DND-41 (cell line): ENCODE measurements around the gene CTAGE15.
"Not testable (repeated sequence)": the region's sequence is repeated elsewhere in the genome, so short reads cannot be mapped to it uniquely, and the experiment has no call there.

Experiments used
- CTCF ChIP-seq: IDR thresholded peaks from 2 replicates; pipeline ENCODE4 v1.5.1; 2012; ENCODE audit warnings: borderline replicate concordance, low read length, moderate library complexity, mild to moderate bottlenecking; ENCODE audit not compliant: poor library complexity, severe bottlenecking; ENCODE audit errors: extremely low read depth
- EZH2 ChIP-seq: IDR thresholded peaks from 3 replicates; pipeline ENCODE4 v1.6.1; 2012; ENCODE audit warnings: borderline replicate concordance, low read depth, mild to moderate bottlenecking, moderate library complexity, low read length, inconsistent platforms; ENCODE audit not compliant: severe bottlenecking

- not testable (repeated sequence) for TF ChIP-seq CTCF, EZH2
These were observed 40.3 kb upstream of the CTAGE15 start for GRCh38 chr7:143531169-143531926.
